MM.1S (cell line): ENCODE data around the gene GDNF.

Source experiments
- DNase-seq: peaks from one replicate; pipeline ENCODE4 v3.0.0-alpha.2; 2015
- H2AFZ ChIP-seq: fragments of 300-600 bp; sonication (generic); 2 replicates; pipeline ENCODE4 v1.6.0; 2016; ENCODE audit warnings: antibody characterized with exemption, low read length
- H3F3A ChIP-seq: fragments of 300-600 bp; sonication (generic); 2 replicates; pipeline ENCODE4 v1.6.1; 2016; ENCODE audit warnings: mild to moderate bottlenecking, antibody characterized with exemption, low read length, moderate library complexity, mixed read lengths; ENCODE audit not compliant: insufficient read depth
- H3K27ac ChIP-seq: fragments of 300-600 bp; sonication (generic); 2 replicates; pipeline ENCODE4 v1.5.1; 2016; ENCODE audit warnings: mild to moderate bottlenecking, low read length
- H3K27me3 ChIP-seq: fragments of 300-600 bp; sonication (generic); replicated peaks from 2 replicates; pipeline ENCODE4 v1.6.0; 2016; ENCODE audit warnings: low read length; ENCODE audit not compliant: insufficient read depth
- H3K36me3 ChIP-seq: fragments of 300-600 bp; sonication (generic); replicated peaks from 2 replicates; pipeline ENCODE4 v1.6.1; 2016; ENCODE audit warnings: mild to moderate bottlenecking, low read length, mixed read lengths; ENCODE audit not compliant: insufficient read depth
- H3K4me1 ChIP-seq: fragments of 300-600 bp; sonication (generic); 2 replicates; pipeline ENCODE4 v1.6.1; 2016; ENCODE audit warnings: low read length, mixed read lengths
- H3K4me2 ChIP-seq: fragments of 300-600 bp; sonication (generic); 2 replicates; pipeline ENCODE4 v1.6.0; 2016; ENCODE audit warnings: low read depth, low read length
- H3K4me3 ChIP-seq: fragments of 300-600 bp; sonication (generic); 2 replicates; pipeline ENCODE4 v1.5.1; 2016; ENCODE audit warnings: low read length, mixed read lengths
- H3K79me2 ChIP-seq: fragments of 300-600 bp; sonication (generic); 2 replicates; pipeline ENCODE4 v1.6.1; 2016; ENCODE audit warnings: mixed run types, low read length, mixed read lengths
- H3K9ac ChIP-seq: fragments of 300-600 bp; sonication (generic); 2 replicates; pipeline ENCODE4 v1.6.1; 2016; ENCODE audit warnings: low read length, mixed read lengths
- H3K9me2 ChIP-seq: fragments of 300-600 bp; sonication (generic); replicated peaks from 2 replicates; pipeline ENCODE4 v1.6.1; 2016; ENCODE audit warnings: mild to moderate bottlenecking, low read length, mixed read lengths; ENCODE audit not compliant: insufficient read depth
- H3K9me3 ChIP-seq: fragments of 300-600 bp; sonication (generic); replicated peaks from 2 replicates; pipeline ENCODE4 v1.6.1; 2016; ENCODE audit warnings: mild to moderate bottlenecking, low read length, mixed read lengths; ENCODE audit not compliant: insufficient read depth
- H4K20me1 ChIP-seq: fragments of 300-600 bp; sonication (generic); 2 replicates; pipeline ENCODE4 v1.6.1; 2016; ENCODE audit warnings: mild to moderate bottlenecking, low read length, moderate library complexity, mixed read lengths; ENCODE audit not compliant: insufficient read depth
- EZH2 ChIP-seq: fragments of 300-600 bp; sonication (generic); optimal IDR thresholded peaks from 2 replicates; pipeline ENCODE3; 2017; ENCODE audit warnings: low read depth, mild to moderate bottlenecking, antibody characterized with exemption, low read length, mixed read lengths
- EZH2phosphoT487 ChIP-seq: fragments of 300-600 bp; sonication (generic); IDR thresholded peaks from 2 replicates; pipeline ENCODE4 v1.6.1; 2018; ENCODE audit warnings: antibody characterized with exemption, low read length
- TF ChIP-seq, protein P1 (sequence below): fragments of 300-600 bp; sonication (generic); IDR thresholded peaks from 2 replicates; pipeline ENCODE4 v1.5.1; 2016; ENCODE audit warnings: antibody characterized with exemption, low read length, mixed read lengths

GDNF gene

DNA sequence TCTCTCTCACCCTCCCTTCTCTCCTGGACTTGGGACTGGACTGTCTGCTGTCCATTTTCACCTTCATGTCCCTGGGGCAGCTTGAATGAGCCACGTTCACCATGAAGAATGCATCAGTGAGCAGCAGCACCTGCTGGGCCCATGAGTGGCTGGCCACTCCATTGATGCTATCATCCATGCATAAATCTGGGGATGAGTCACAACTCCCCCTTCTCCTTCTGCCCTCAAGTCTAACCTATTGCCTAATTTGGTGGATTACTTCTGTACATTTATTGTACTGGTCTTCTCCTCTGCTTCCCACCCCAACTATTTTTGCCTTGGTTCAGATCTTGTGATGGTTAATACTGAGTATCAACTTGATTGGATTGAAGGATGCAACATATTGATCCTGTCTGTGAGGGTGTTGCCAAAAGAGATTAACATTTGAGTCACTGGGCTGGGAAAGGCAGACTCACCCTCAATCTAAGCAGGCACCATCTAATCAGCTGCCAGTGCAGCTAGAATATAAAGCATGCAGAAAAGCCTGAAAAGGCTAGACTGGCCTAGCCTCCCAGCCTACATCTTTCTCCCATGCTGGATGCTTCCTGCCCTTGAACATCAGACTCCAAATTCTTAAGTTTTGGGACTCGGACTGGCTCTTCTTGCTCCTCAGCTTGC lies 46.7 kb downstream of the GDNF start:
- Histone ChIP-seq H3K36me3 (no peaks in the 10 kb centered on the region), H3K9me2 (no peaks in the 10 kb centered on the region), H3K9me3 (no peaks in the 10 kb centered on the region), H3K27me3 (no peaks in the 10 kb centered on the region), H4K20me1 (no peaks in the 10 kb centered on the region), H3F3A (no peaks in the 10 kb centered on the region), H3K9ac (no peak overlapping the region), H3K79me2 (no peaks in the 10 kb centered on the region), H3K27ac (no peak overlapping the region), H3K4me1 (0 out of 2 replicates have a peak, but pooled peaks cover 1% of the 10 kb centered on the region), H3K4me2 (no peak overlapping the region), H3K4me3 (no peak overlapping the region), H2AFZ (no peak overlapping the region)
- no peak for DNase-seq
- no peak for TF ChIP-seq EZH2phosphoT487
- TF ChIP-seq, protein P1, sequence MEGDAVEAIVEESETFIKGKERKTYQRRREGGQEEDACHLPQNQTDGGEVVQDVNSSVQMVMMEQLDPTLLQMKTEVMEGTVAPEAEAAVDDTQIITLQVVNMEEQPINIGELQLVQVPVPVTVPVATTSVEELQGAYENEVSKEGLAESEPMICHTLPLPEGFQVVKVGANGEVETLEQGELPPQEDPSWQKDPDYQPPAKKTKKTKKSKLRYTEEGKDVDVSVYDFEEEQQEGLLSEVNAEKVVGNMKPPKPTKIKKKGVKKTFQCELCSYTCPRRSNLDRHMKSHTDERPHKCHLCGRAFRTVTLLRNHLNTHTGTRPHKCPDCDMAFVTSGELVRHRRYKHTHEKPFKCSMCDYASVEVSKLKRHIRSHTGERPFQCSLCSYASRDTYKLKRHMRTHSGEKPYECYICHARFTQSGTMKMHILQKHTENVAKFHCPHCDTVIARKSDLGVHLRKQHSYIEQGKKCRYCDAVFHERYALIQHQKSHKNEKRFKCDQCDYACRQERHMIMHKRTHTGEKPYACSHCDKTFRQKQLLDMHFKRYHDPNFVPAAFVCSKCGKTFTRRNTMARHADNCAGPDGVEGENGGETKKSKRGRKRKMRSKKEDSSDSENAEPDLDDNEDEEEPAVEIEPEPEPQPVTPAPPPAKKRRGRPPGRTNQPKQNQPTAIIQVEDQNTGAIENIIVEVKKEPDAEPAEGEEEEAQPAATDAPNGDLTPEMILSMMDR = no peak
- TF ChIP-seq EZH2 = no peak

DNA sequence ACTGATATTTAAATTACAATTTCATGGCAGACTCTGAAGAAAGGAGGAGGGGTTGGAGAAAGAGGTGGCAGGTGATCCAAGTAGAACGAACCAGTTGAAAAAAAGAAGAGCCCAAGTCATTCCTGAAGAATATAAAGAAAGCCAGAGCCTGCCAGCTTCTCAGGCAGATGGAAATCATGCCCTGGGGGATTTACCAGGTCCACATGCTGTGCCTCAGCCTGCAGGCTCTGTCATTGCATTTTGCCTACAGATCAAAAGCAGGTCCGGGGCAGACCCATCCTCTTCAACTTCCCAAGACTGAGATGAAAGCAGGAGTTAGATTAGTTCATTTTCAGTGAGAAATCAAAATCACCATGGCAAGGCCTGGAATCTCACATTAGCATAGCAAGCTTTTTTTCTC lies 48.5 kb downstream of the GDNF start:
- H3K4me1 ChIP-seq = no peaks in the 10 kb centered on the region
- no peak overlapping the region for H3K4me3 ChIP-seq
- no peak overlapping the region for H3K9ac ChIP-seq
- H3K9me2 ChIP-seq = no peaks in the 10 kb centered on the region
- no peaks in the 10 kb centered on the region for H3K36me3 ChIP-seq
- DNase-seq = no peak
- no peak overlapping the region for H3K27ac ChIP-seq
- H2AFZ ChIP-seq = no peak overlapping the region
- TF ChIP-seq, protein P1 = no peak
- TF ChIP-seq EZH2phosphoT487 = no peak
- TF ChIP-seq EZH2 = no peak
- no peaks in the 10 kb centered on the region for H3K79me2 ChIP-seq
- H3F3A ChIP-seq = no peaks in the 10 kb centered on the region
- no peaks in the 10 kb centered on the region for H3K9me3 ChIP-seq
- no peaks in the 10 kb centered on the region for H4K20me1 ChIP-seq
- H3K27me3 ChIP-seq = no peaks in the 10 kb centered on the region
- H3K4me2 ChIP-seq = no peak overlapping the region

DNA sequence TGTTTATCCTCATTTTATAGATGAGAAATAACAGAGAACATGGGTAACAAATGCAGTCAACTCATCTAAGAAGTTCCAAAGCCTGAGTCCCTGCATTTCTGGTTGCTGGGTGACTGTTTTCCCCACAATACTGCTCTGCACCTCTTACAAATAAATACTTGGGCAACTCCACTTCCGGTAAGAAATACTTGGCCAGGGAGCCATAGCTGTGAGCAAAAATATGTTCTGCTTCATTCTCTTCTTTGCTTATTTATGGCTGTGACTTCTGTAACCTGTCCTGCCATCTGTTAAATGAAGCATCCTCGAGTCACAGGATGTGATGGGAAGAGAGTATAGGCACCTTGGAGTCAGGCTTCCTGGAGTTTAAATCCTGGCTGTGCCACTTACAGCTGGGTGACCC lies 49.9 kb downstream of the GDNF start:
- TF ChIP-seq EZH2 (no peak), EZH2phosphoT487 (no peak)
- TF ChIP-seq, protein P1 = no peak
- Histone ChIP-seq H3K27ac (no peak overlapping the region), H4K20me1 (no peaks in the 10 kb centered on the region), H3K9ac (no peak overlapping the region), H3K27me3 (no peaks in the 10 kb centered on the region), H3K4me2 (no peak overlapping the region), H3K36me3 (no peaks in the 10 kb centered on the region), H2AFZ (no peak overlapping the region), H3K79me2 (no peaks in the 10 kb centered on the region), H3K9me2 (no peaks in the 10 kb centered on the region), H3K9me3 (no peaks in the 10 kb centered on the region), H3K4me3 (no peak overlapping the region), H3F3A (no peaks in the 10 kb centered on the region), H3K4me1 (no peaks in the 10 kb centered on the region)
- DNase-seq = no peak
